ENCODE data around the gene SLC20A1.

Gene SLC20A1

DNA sequence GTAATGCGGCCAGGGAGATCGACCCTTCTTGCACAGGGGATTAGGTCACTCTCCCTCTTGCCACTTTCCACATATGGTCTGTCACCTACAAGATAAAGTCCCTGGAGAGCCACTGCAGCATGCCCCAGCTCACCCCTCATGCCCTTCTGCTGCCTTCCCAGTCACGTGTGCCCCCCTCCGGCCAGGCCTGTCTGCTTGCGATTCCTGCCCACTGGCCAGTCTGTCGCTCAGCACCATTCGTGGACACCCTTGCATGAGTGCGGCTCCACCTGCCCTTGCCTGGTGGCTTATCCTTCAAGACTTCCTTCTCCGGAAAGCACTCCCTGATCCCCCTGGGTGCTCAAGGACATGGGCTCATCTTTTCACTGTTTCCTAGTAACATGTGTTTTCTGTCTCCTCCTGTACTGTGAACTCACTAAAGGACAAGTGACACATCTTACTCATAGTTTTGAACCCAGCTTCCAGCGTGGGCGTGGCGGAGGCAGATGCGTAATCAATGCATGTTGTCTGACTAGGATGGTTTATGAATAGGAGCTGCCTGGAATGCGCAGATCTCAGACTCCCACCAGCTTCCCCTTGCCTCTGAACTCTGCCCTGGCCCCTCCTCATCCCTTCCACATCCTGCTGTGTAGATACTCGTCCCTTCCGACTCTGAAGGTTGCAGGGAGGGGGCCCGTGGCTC is 67.3 kb downstream of the SLC20A1 start:
- no peak for ATAC-seq (replicated peaks; ENCODE audit: extremely low read depth, poor library complexity, severe bottlenecking)
- Mint-ChIP-seq H3K36me3 (ENCODE audit: insufficient read depth) (no peaks in the 10 kb centered on the region), H3K9me3 (no peaks in the 10 kb centered on the region), H3K4me1 (peaks cover 5% of the 10 kb centered on the region), H3K27ac (ENCODE audit: low read depth) (no peak overlapping the region), H3K27me3 (no peaks in the 10 kb centered on the region), H3K4me3 (no peak overlapping the region)
- DNase-seq (ENCODE audit: low spot score in 2 of 2), result no peak
